Astrocyte of the cerebellum (primary cell): ENCODE results near the gene AHSG.

Experiments
- DNase-seq: peaks from one replicate; pipeline ENCODE4 v3.0.0-alpha.2; 2011; ENCODE audit warnings: low read depth
- H3K4me3 ChIP-seq: 2 replicates; pipeline ENCODE4 v1.5.1; 2011; ENCODE audit warnings: mild to moderate bottlenecking, low read depth, low read length, moderate library complexity
- in situ Hi-C: cut with HindIII; loops from 2 replicates; pipeline ENCODE4 v1.10.0; 2017; ENCODE audit warnings: low sequenced_read_pairs
- TF ChIP-seq, protein P1 (sequence below): IDR thresholded peaks from 2 replicates; pipeline ENCODE4 v1.5.1; 2012; ENCODE audit warnings: low read length, low read depth, moderate library complexity, mild to moderate bottlenecking; ENCODE audit errors: missing control alignments

The AHSG gene

DNA sequence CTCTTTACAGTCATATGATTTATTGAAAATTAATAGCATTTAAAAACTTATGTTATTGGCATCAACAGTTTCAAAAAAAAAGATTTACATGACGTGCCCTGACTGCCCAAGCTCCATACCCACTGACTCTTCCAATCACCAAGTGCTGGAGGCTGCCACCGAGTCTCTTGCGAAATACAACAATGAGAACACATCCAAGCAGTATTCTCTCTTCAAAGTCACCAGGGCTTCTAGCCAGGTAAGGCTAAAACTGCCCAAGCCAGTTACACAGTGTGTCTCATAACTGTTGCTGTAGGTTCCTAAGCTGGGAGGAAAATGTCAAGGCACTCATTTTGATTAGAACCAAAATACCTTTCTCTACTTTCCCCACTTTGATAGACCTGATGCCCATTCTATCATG is 31.8 kb downstream of the AHSG start:
- H3K4me3 ChIP-seq, result no peak overlapping the region
- TF ChIP-seq, protein P1, sequence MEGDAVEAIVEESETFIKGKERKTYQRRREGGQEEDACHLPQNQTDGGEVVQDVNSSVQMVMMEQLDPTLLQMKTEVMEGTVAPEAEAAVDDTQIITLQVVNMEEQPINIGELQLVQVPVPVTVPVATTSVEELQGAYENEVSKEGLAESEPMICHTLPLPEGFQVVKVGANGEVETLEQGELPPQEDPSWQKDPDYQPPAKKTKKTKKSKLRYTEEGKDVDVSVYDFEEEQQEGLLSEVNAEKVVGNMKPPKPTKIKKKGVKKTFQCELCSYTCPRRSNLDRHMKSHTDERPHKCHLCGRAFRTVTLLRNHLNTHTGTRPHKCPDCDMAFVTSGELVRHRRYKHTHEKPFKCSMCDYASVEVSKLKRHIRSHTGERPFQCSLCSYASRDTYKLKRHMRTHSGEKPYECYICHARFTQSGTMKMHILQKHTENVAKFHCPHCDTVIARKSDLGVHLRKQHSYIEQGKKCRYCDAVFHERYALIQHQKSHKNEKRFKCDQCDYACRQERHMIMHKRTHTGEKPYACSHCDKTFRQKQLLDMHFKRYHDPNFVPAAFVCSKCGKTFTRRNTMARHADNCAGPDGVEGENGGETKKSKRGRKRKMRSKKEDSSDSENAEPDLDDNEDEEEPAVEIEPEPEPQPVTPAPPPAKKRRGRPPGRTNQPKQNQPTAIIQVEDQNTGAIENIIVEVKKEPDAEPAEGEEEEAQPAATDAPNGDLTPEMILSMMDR, result no peak
- in situ Hi-C loops, result no loop called here
- DNase-seq, result no peak

DNA sequence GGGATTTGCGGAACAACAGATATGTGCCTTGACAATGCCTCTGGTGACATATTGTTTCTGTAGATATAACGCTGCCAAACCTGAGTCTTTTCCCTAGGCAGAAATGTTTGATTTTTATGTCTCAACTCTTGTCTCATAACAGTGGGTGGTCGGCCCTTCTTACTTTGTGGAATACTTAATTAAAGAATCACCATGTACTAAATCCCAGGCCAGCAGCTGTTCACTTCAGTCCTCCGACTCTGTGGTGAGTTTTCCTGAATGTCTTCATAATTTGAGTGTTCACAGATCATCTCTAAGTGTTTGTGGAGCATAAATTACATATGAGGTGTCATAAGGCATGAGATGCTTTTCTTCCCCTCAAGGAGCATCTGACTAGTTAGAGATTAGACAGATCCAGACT is 33.2 kb downstream of the AHSG start:
- TF ChIP-seq, protein P1, result no peak
- in situ Hi-C loops, result no loop called here

DNA sequence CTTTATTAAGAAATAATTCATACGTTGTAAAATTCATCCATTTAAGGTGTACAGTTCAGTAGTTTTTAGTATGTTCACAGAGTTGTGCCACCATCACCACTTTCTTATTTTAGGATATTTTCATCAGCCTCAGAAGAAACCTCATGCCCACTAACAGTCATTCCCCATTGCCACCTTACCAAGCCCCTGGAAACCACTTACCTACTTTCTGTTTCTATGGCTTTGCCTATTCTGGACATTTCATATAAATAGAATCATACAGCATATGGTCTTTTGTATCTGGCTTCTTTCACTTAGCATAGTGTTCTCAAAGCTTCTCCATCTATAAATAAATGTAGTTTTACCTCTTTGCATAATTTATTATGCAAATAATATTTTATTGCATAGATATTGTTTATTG is 34.0 kb downstream of the AHSG start:
- TF ChIP-seq, protein P1, result no peak
- no peak overlapping the region for H3K4me3 ChIP-seq
- in situ Hi-C loops, result no loop called here
- no peak for DNase-seq

More for the DNA sequence above, 33.2 kb downstream of the AHSG start:
- DNase-seq, result no peak
- H3K4me3 ChIP-seq, result no peak overlapping the region

DNA sequence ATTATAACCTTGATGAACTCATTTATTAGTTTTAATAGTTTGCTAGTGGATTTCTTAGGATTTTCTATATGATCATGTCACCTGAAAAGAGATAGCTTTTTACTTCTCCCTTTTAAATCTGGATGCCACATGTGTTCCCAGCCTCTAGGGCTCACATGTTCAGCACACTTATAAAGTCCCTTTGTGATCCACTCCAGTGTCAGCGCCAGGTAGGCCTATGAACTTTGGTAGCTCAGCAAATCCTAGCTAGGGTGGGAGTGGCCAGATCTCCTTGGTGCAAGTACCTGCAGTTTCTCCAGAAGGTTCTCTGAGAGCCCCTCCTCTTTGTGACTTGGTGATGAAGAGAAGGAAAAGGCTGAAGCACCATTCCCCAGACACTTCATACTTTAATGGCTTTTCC is 36.0 kb downstream of the AHSG start:
- H3K4me3 ChIP-seq, result no peak overlapping the region
- TF ChIP-seq, protein P1, result no peak
- DNase-seq, result no peak
- in situ Hi-C loops, result no loop called here

DNA sequence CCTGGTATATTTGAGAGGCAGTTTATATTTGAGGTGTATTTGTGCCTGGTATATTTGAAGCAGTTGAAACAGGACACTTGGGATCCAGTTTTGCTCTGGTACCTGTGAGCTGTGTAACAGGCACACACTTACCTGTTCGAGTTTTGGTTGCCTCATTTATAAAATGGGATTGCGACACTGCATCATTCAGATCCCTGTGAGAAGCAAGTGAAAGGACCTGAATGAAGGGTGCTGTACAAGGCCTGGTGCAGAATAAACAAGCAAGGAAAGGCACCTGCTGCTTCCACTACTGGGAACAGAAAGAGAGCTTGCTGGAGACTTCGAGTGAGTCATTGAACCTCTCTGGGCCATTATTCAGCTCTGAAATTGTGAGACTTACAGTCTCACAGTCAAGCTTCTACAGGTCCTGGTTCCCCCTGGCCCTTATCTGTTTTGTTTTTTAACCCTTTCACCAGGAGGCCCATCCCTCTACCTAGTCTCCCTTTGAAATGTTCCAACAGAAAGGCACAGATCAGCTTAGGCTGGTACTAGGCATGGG is 38.9 kb downstream of the AHSG start:
- no peak overlapping the region for H3K4me3 ChIP-seq
- TF ChIP-seq, protein P1, result no peak
- no peak for DNase-seq
- in situ Hi-C loops, result no loop called here

DNA sequence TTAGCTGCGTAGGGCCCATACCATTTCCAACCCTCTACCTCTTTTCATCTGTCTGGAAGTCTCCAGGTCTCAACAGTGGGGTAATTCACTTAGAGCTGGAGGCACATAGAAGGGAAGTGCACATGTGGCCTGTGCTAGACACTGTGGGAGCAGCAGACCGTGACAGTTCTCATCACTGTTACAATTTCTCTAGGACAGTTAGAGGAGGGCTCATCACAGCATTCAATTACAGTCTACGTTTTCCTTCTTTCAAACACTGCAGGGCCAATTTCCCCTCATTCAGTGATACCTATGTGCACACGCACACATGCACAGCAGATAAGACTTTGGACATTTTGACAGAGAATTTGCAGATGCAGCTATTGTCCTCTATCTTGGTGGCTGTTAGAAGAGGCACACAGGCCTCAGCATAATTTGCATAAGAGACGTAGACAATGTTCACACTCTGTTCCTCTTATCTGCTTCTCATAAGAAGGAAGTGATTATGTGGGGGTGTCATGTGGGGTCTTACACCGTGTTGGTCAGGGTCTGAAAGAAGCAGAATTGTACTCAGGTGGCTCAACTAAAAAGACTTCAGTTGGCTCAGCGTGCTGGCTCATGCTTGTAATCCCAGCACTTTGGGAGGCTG is 40.3 kb downstream of the AHSG start:
- TF ChIP-seq, protein P1, result no peak
- DNase-seq, result no peak
- H3K4me3 ChIP-seq, result no peak overlapping the region
- in situ Hi-C loops, result no loop called here
